Epithelial cell of alveolus of lung (primary cell): ENCODE data around the gene MKRN2OS. TPM values are rescaled to one million over a fixed set of nuclear protein-coding genes. Genes with fewer than 3 reads are reported as not detected.

Source experiments
- total RNA-seq: library from RNA; depleted of rRNA; stranded (reverse); fragments of >200 nt; gene quantifications from 2 replicates; pipeline ENCODE4 v1.2.1, GENCODE V29; 2015

The MKRN2OS gene
- total RNA-seq, result not detected in 2 replicates

GRCh38 chr3:12545473-12545791, at the start of gene MKRN2OS:
Gene MKRN2OS (minus strand): TSS chr3:12545499. CDS start chr3:12545464, 35 bp downstream.

GRCh38 chr3:12556690-12557472, 11.6 kb upstream of the MKRN2OS start, which contains the start of gene MKRN2:
Gene MKRN2 (plus strand): TSS chr3:12557087. CDS start chr3:12557151, 64 bp downstream.

Other genes with a start within 250 kb of the MKRN2OS start
- 6.1 and 10.2 TPM in 2 replicates for gene TSEN2, start 61.0 kb downstream of the MKRN2OS start, total RNA-seq
- gene MKRN2, start 11.6 kb upstream of the MKRN2OS start, total RNA-seq, result 41.4 and 47.6 TPM in 2 replicates
- gene RAF1, start 118.6 kb upstream of the MKRN2OS start, total RNA-seq, result 64.8 and 67.6 TPM in 2 replicates
- gene TMEM40, start 213.8 kb upstream of the MKRN2OS start, total RNA-seq, result 0.52 TPM in 1 of 2 replicates, not detected in the other